K562 (cell line): Measurements from ENCODE around the gene MMP20. TPM values are rescaled to one million over a fixed set of nuclear protein-coding genes. Genes with fewer than 3 reads are reported as not detected.
A peak's percentile ranks its signal among the peaks of the same experiment; 100 is the strongest.

ENCODE experiments used
- ATAC-seq: fragments of 200-7000 bp; cut with Tn5 transposase; 3 replicates; pipeline ENCODE4 v1.9.1; 2020; ENCODE audit warnings: moderate library complexity
- BruUV-seq: library from RNA; stranded (reverse); fragments of 400-500 nt; replicated peaks from 2 replicates; lab custom pipeline; 2021; lab: Mats Ljungman, UMichigan
- CTCF ChIA-PET: fragments of 300-600 bp; formaldehyde crosslinking; extraction: SDS; loops from one replicate; lab custom pipeline; 2021; ENCODE audit warnings: low intra/inter-chr PET ratio; lab: Yijun Ruan, JAX
- POLR2A ChIA-PET: fragments of 300-600, 350-650 bp; sonication (Branson Sonifier 250); formaldehyde crosslinking; extraction: SDS; loops from one replicate; lab custom pipeline; 2021; ENCODE audit warnings: antibody characterized with exemption, inconsistent platforms; lab: Yijun Ruan, JAX
- DNase-seq, 4 experiments: peaks; one replicate each; pipeline versions ENCODE4 v3.0.0 to v3.0.0-alpha.2; 2011 to 2018; ENCODE audit warnings: low spot score in 3 of 4, mixed read lengths in 3 of 4; ENCODE audit errors: extremely low read depth in 1 of 4
- FAIRE-seq: peaks from 2 replicates; lab custom pipeline; 2011; peaks lifted over from hg19 to GRCh38; lab: Jason Lieb, UNC
- H2AFZ ChIP-seq: 2 replicates; pipeline ENCODE4 v1.6.0; 2011; ENCODE audit warnings: low read depth, low read length, control low read depth, inconsistent platforms
- H3K27ac ChIP-seq: fragments of 200-600 bp; 3 replicates; pipeline ENCODE4 v1.8.0; 2011; ENCODE audit warnings: low read depth, mild to moderate bottlenecking, control low read depth, inconsistent platforms, low read length, moderate library complexity, mixed read lengths; ENCODE audit errors: extremely low read depth
- H3K27me3 ChIP-seq, 2 experiments: fragments of 300-600 bp in 1 of 2; 2 replicates in 1 of 2; 3 replicates in 1 of 2; pipeline versions ENCODE4 v1.6.0 to v1.8.0; 2011; ENCODE audit warnings: inconsistent platforms in 2 of 2, low read length in 2 of 2, mild to moderate bottlenecking in 1 of 2, mixed read lengths in 1 of 2, moderate library complexity in 1 of 2; ENCODE audit not compliant: control insufficient read depth in 2 of 2, insufficient read depth in 2 of 2
- H3K36me3 ChIP-seq: fragments of 300-600 bp; 3 replicates; pipeline ENCODE4 v1.8.0; 2011; ENCODE audit warnings: mild to moderate bottlenecking, low read length, inconsistent platforms; ENCODE audit not compliant: control insufficient read depth, insufficient read depth
- H3K4me1 ChIP-seq, 2 experiments: fragments of 200-600 bp in 1 of 2; replicated peaks in 1 of 2; 2 replicates in 1 of 2; 3 replicates in 1 of 2; pipeline versions ENCODE4 v1.5.1 to v1.8.0; 2011; ENCODE audit warnings: inconsistent platforms in 2 of 2, low read length in 2 of 2, mild to moderate bottlenecking in 1 of 2, mixed read lengths in 1 of 2, moderate library complexity in 1 of 2; ENCODE audit not compliant: control insufficient read depth in 2 of 2, insufficient read depth in 2 of 2
- H3K4me2 ChIP-seq: 2 replicates; pipeline ENCODE4 v1.6.1; 2011; ENCODE audit warnings: low read length, control low read depth, inconsistent platforms, mixed read lengths; ENCODE audit not compliant: insufficient read depth
- H3K4me3 ChIP-seq: fragments of 200-600 bp; sonication (generic), shearing (Covaris generic); 2 replicates; pipeline ENCODE4 v1.5.1; 2016; ENCODE audit warnings: control low read depth, inconsistent platforms
- H3K79me2 ChIP-seq: fragments of 200-600 bp; 3 replicates; pipeline ENCODE4 v1.8.0; 2011; ENCODE audit warnings: low read length, inconsistent platforms; ENCODE audit not compliant: control insufficient read depth, insufficient read depth
- H3K9ac ChIP-seq, 2 experiments: 2 replicates each; pipeline versions ENCODE4 v1.6.0 to v1.6.1; 2011; ENCODE audit warnings: low read depth in 2 of 2, low read length in 2 of 2, control low read depth in 1 of 2, inconsistent platforms in 1 of 2, mild to moderate bottlenecking in 1 of 2, mixed read lengths in 1 of 2; ENCODE audit not compliant: insufficient read depth in 1 of 2
- H3K9me1 ChIP-seq: one replicate; pipeline ENCODE4 v1.6.0; 2011; ENCODE audit warnings: inconsistent platforms, mild to moderate bottlenecking, low read length, moderate library complexity; ENCODE audit not compliant: control insufficient read depth, insufficient read depth
- H3K9me3 ChIP-seq: replicated peaks from 2 replicates; pipeline ENCODE4 v1.5.1; 2011; ENCODE audit warnings: low read depth, low read length, inconsistent platforms; ENCODE audit not compliant: control insufficient read depth, insufficient read depth
- H4K20me1 ChIP-seq: replicated peaks from 2 replicates; pipeline ENCODE4 v1.6.1; 2011; ENCODE audit warnings: low read length, inconsistent platforms, mixed read lengths; ENCODE audit not compliant: control insufficient read depth, insufficient read depth
- EWSR1 ChIP-seq: fragments of 450-650 bp; IDR thresholded peaks from 2 replicates; pipeline ENCODE4 v1.6.1; 2018; ENCODE audit warnings: borderline replicate concordance, mild to moderate bottlenecking, low read depth, moderate library complexity; ENCODE audit not compliant: partially characterized antibody
- FOXA3 ChIP-seq, 2 experiments: fragments of 450-650 bp in 1 of 2; sonication (generic) in 1 of 2; formaldehyde crosslinking; IDR thresholded peaks in 1 of 2; conservative IDR thresholded peaks in 1 of 2; 2 replicates each; pipeline versions ENCODE4 v1.4.0 to v1.8.0; 2020 to 2022; ENCODE audit warnings: mild to moderate bottlenecking in 2 of 2, missing genetic modification reagents in 1 of 2
- GABPA ChIP-seq: fragments of 200-800 bp; sonication (Bioruptor generic); conservative IDR thresholded peaks from 2 replicates; pipeline ENCODE4 v1.6.1; 2016; ENCODE audit warnings: low read depth, missing genetic modification characterization, missing compliant biosample characterization
- MBD2 ChIP-seq: sonication (generic); IDR thresholded peaks from 2 replicates; pipeline ENCODE4 v1.6.1; 2016; ENCODE audit warnings: low read depth, borderline replicate concordance
- NRF1 ChIP-seq, 2 experiments: fragments of 450-650 bp; IDR thresholded peaks in 1 of 2; conservative IDR thresholded peaks in 1 of 2; 2 replicates each; pipeline ENCODE4 v1.6.1; 2014; ENCODE audit warnings: mild to moderate bottlenecking in 2 of 2
- PHF20 ChIP-seq: fragments of 450-650 bp; IDR thresholded peaks from 2 replicates; pipeline ENCODE4 v1.6.1; 2018; ENCODE audit not compliant: partially characterized antibody
- YBX1 ChIP-seq: fragments of 450-650 bp; IDR thresholded peaks from 2 replicates; pipeline ENCODE4 v1.7.1; 2016; ENCODE audit warnings: mild to moderate bottlenecking
- ZBTB11 ChIP-seq, 3 experiments: fragments of 200-800 bp in 1 of 3; fragments of 250-450 bp in 1 of 3; fragments of 450-650 bp in 1 of 3; sonication (Bioruptor Pico) in 1 of 3; sonication (Bioruptor generic) in 1 of 3; formaldehyde crosslinking in 1 of 3; IDR thresholded peaks; 2 replicates each; pipeline versions ENCODE4 v1.6.1 to v1.8.0; 2016 to 2022; ENCODE audit warnings: mild to moderate bottlenecking in 2 of 3, missing genetic modification characterization in 2 of 3, missing compliant biosample characterization in 1 of 3, moderate library complexity in 1 of 3
- ZBTB17 ChIP-seq: fragments of 450-650 bp; formaldehyde crosslinking; IDR thresholded peaks from 2 replicates; pipeline ENCODE4 v1.4.0; 2020; ENCODE audit warnings: mild to moderate bottlenecking
- ZNF408 ChIP-seq: fragments of 250-450 bp; sonication (Bioruptor Pico); IDR thresholded peaks from 2 replicates; pipeline ENCODE4 v1.4.0; 2020; ENCODE audit warnings: low read depth, mild to moderate bottlenecking, moderate library complexity
- WGBS: fragments of 100-300 bp; shearing (Covaris generic); methylation state at CpG from one replicate; pipeline ENCODE4 v1.1.6; 2016; ENCODE audit warnings: low coverage, mixed read lengths; ENCODE audit not compliant: insufficient coverage; ENCODE audit errors: missing lambda C conversion rate; 5-methylcytosine and 5-hydroxymethylcytosine counted together
- in situ Hi-C: fragments of 300-500 bp; cut with MboI; formaldehyde crosslinking; loops from 4 replicates; pipeline ENCODE4 v1.15.0; 2018; ENCODE audit warnings: inconsistent platforms, mixed read lengths
- intact Hi-C: fragments of 100-400 bp; cut with micrococcal nuclease; formaldehyde crosslinking; loops from 2 replicates; pipeline ENCODE4 v1.14.2; 2022
- polyA plus RNA-seq, 8 experiments: library from polyadenylated mRNA; depleted of rRNA in 4 of 8; stranded (reverse) in 5 of 8; unstranded in 3 of 8; fragments of >200 nt; fragmentation: Nextera tagmentation in 2 of 8; fragmentation: Illumina TruSeq in 1 of 8; extraction: Ambion mirVana in 2 of 8; extraction: Trizol in 1 of 8; gene quantifications; 2 replicates each; pipeline versions ENCODE4 v1.2.1 to v1.2.3, GENCODE V29; 2011 to 2014; ENCODE audit warnings: inconsistent platforms in 1 of 8, missing spikeins in 1 of 8
- total RNA-seq, 7 experiments: library from RNA; depleted of rRNA in 6 of 7; stranded (reverse); fragments of >200 nt in 6 of 7; fragmentation: Illumina TruSeq in 2 of 7; extraction: Trizol in 2 of 7; gene quantifications; 2 replicates each; pipeline versions ENCODE4 v1.2.1 to v1.2.3, GENCODE V29; 2011 to 2021; ENCODE audit warnings: low replicate concordance in 1 of 7

MMP20 gene
- total and polyA plus RNA-seq, 9 of the 15 experiments (the other 6 are each of a cell fraction or from before 2014, with no cell fraction given) = not detected

- no peak for TF ChIP-seq ZNF408 (CRISPR knock-in tag)
- TF ChIP-seq PHF20 = no peak
- TF ChIP-seq EWSR1 = no peak
- no peak for TF ChIP-seq NRF1 (conservative IDR thresholded peaks at IDR 0.05 in 1 of 2, IDR thresholded peaks at IDR 0.05 in 1 of 2)
Measured at GRCh38 chr11:102577182-102577581, 48.0 kb downstream of the MMP20 start (continued).

- Histone ChIP-seq H3K9me3 (no peaks in the 10 kb centered on the region), H3K4me1 (no peaks in the 10 kb centered on the region), H3K27me3 (no peaks in the 10 kb centered on the region), H3K9ac (no peak overlapping the region), H3K27ac (no peak overlapping the region), H3K9me1 (no peaks in the 10 kb centered on the region), H2AFZ (no peak overlapping the region), H3K4me3 (no peak overlapping the region), H4K20me1 (no peaks in the 10 kb centered on the region), H3K4me2 (no peak overlapping the region)
- BruUV-seq = no TSS peak
- no peak for DNase-seq
- in situ Hi-C loops = no loop called here
- 3% methylated on average over 3 of the region's 3 CpGs for WGBS
- ChIA-PET CTCF (no interaction called here), POLR2A (no interaction called here)
- no peak for FAIRE-seq
- ATAC-seq = no peak
- intact Hi-C loops = no loop called here
- TF ChIP-seq GABPA (tag) (peak; percentile 46; the same call in 1 of the 2 replicates), YBX1 (no peak), ZBTB11 (CRISPR knock-in tag; IDR thresholded peaks at IDR 0.05) (peak in 1 of 3 experiments; percentile 66; a peak in 2 of 6 replicates), FOXA3 (CRISPR knock-in tag; conservative IDR thresholded peaks at IDR 0.05 in 1 of 2, IDR thresholded peaks at IDR 0.05 in 1 of 2) (peak in 1 of 2 experiments; percentile 52; a peak in 2 of 4 replicates), ZBTB17 (no peak), MBD2 (no peak)
- TF ChIP-seq, all 486 proteins: peak for 3
- Histone ChIP-seq H3K36me3 (no peaks in the 10 kb centered on the region), H3K79me2 (no peaks in the 10 kb centered on the region)
Measured at GRCh38 chr11:102576350-102576749, 48.8 kb downstream of the MMP20 start.
